Calu3 (cell line): Measurements from ENCODE around the gene ITGAV. TPM values are rescaled to one million over a fixed set of nuclear protein-coding genes. Genes with fewer than 3 reads are reported as not detected.

ENCODE experiments used
- BruUV-seq: library from RNA; stranded (reverse); fragments of 400-500 nt; replicated peaks from 2 replicates; lab custom pipeline; 2021; lab: Mats Ljungman, UMichigan
- CTCF ChIA-PET: fragments of 300-600 bp; sonication (Branson Sonifier 250); formaldehyde crosslinking; loops from one replicate; lab custom pipeline; 2022; ENCODE audit warnings: antibody characterized with exemption; lab: Charles Lee
- DNase-seq: peaks from one replicate; pipeline ENCODE4 v3.0.0; 2022
- H3K27ac Mint-ChIP-seq: one replicate; pipeline ENCODE4 v1.8.0; 2022; ENCODE audit warnings: mixed read lengths; ENCODE audit not compliant: unreplicated experiment
- H3K27me3 Mint-ChIP-seq: one replicate; pipeline ENCODE4 v1.8.0; 2022; ENCODE audit warnings: mixed read lengths; ENCODE audit not compliant: unreplicated experiment
- H3K36me3 Mint-ChIP-seq: one replicate; pipeline ENCODE4 v1.8.0; 2022; ENCODE audit warnings: mild to moderate bottlenecking, moderate library complexity, mixed read lengths; ENCODE audit not compliant: insufficient read depth, unreplicated experiment
- H3K4me1 Mint-ChIP-seq: one replicate; pipeline ENCODE4 v1.8.0; 2022; ENCODE audit warnings: mild to moderate bottlenecking, low read depth, mixed read lengths; ENCODE audit not compliant: unreplicated experiment
- H3K4me3 Mint-ChIP-seq: one replicate; pipeline ENCODE4 v1.8.0; 2022; ENCODE audit warnings: mild to moderate bottlenecking, low read depth, moderate library complexity, mixed read lengths; ENCODE audit not compliant: unreplicated experiment
- H3K9me3 Mint-ChIP-seq: one replicate; pipeline ENCODE4 v1.8.0; 2022; ENCODE audit warnings: low read depth, mixed read lengths; ENCODE audit not compliant: unreplicated experiment
- CTCF ChIP-seq: fragments of 200-600 bp; IDR thresholded peaks from one replicate; pipeline ENCODE4 v1.8.0; 2022; ENCODE audit warnings: antibody characterized with exemption; ENCODE audit not compliant: unreplicated experiment
- intact Hi-C: fragments of 100-400 bp; cut with micrococcal nuclease; formaldehyde crosslinking; loops from one replicate; pipeline ENCODE4 v1.10.0; 2022; ENCODE audit not compliant: unreplicated experiment
- total RNA-seq: library from RNA; stranded (reverse); gene quantifications from 2 replicates; pipeline ENCODE4 v1.2.3, GENCODE V29; 2022

The ITGAV gene
- total RNA-seq, 1 experiment from 2014 or later, result 146 TPM

GRCh38 chr2:186629250-186629996 lies 39.6 kb downstream of the ITGAV start:
- Mint-ChIP-seq H3K4me3 (no peak overlapping the region), H3K9me3 (no peaks in the 10 kb centered on the region), H3K27ac (no peak overlapping the region), H3K4me1 (no peaks in the 10 kb centered on the region), H3K36me3 (no peaks in the 10 kb centered on the region), H3K27me3 (no peaks in the 10 kb centered on the region)
- TF ChIP-seq CTCF, result no peak
- BruUV-seq, result no TSS peak
- intact Hi-C loops, result no loop called here
- CTCF ChIA-PET, result no interaction called here
- no peak for DNase-seq

GRCh38 chr2:186632417-186632816 lies 42.6 kb downstream of the ITGAV start:
- Mint-ChIP-seq H3K36me3 (no peaks in the 10 kb centered on the region), H3K27ac (no peak overlapping the region), H3K4me1 (no peaks in the 10 kb centered on the region), H3K4me3 (no peak overlapping the region), H3K9me3 (no peaks in the 10 kb centered on the region), H3K27me3 (no peaks in the 10 kb centered on the region)
- intact Hi-C loops, result no loop called here
- CTCF ChIA-PET, result interaction anchor here (1.0 kb wide), 1 partner anchor 9 kb away, joined by 3 read pairs; no protein-coding TSS in a partner anchor
- no peak for DNase-seq
- no peak for TF ChIP-seq CTCF
- no TSS peak for BruUV-seq

- no peak for TF ChIP-seq CTCF
- intact Hi-C loops, result loop anchor here (2.0 kb wide), 1 partner anchor 22 kb away; no protein-coding TSS in a partner anchor
- BruUV-seq, result no TSS peak
- DNase-seq, result no peak
- Mint-ChIP-seq H3K27ac (no peak overlapping the region), H3K36me3 (peaks cover 5% of the 10 kb centered on the region), H3K4me3 (no peak overlapping the region), H3K9me3 (no peaks in the 10 kb centered on the region), H3K4me1 (no peaks in the 10 kb centered on the region), H3K27me3 (no peaks in the 10 kb centered on the region)
- CTCF ChIA-PET, result no interaction called here
Observed at GRCh38 chr2:186634701-186635100, 44.8 kb downstream of the ITGAV start.

GRCh38 chr2:186636800-186637496 lies 47.1 kb downstream of the ITGAV start:
- no peaks in the 10 kb centered on the region for H3K4me1 Mint-ChIP-seq
- CTCF ChIA-PET, result no interaction called here
- H3K27me3 Mint-ChIP-seq, result no peaks in the 10 kb centered on the region
- no peaks in the 10 kb centered on the region for H3K9me3 Mint-ChIP-seq
- TF ChIP-seq CTCF, result no peak
- no peak for DNase-seq
- H3K27ac Mint-ChIP-seq, result no peak overlapping the region
- BruUV-seq, result no TSS peak
- intact Hi-C loops, result no loop called here
- H3K36me3 Mint-ChIP-seq, result peaks cover 13% of the 10 kb centered on the region
- H3K4me3 Mint-ChIP-seq, result no peak overlapping the region
